Neural cell (in vitro differentiated cells): ENCODE results near the gene PHF21B.

Experiments
- CTCF ChIP-seq: fragments of 450-650 bp; IDR thresholded peaks from 2 replicates; pipeline ENCODE4 v1.5.1; 2014; ENCODE audit warnings: antibody characterized with exemption, mild to moderate bottlenecking, moderate library complexity; ENCODE audit not compliant: poor library complexity, severe bottlenecking
- EP300 ChIP-seq: fragments of 450-650 bp; conservative IDR thresholded peaks from 2 replicates; pipeline ENCODE4 v1.6.1; 2014; ENCODE audit warnings: antibody characterized with exemption, mild to moderate bottlenecking, moderate library complexity; ENCODE audit not compliant: poor library complexity, severe bottlenecking
- EZH2 ChIP-seq: fragments of 200-600, 300-800 bp; shearing (Covaris generic), sonication (generic); IDR thresholded peaks from 2 replicates; pipeline ENCODE4 v1.6.1; 2014; ENCODE audit warnings: antibody characterized with exemption, low read length, borderline replicate concordance, mild to moderate bottlenecking; ENCODE audit not compliant: insufficient read depth, poor library complexity, severe bottlenecking
- POLR2AphosphoS5 ChIP-seq: IDR thresholded peaks from 2 replicates; pipeline ENCODE4 v1.6.1; 2012

DNA sequence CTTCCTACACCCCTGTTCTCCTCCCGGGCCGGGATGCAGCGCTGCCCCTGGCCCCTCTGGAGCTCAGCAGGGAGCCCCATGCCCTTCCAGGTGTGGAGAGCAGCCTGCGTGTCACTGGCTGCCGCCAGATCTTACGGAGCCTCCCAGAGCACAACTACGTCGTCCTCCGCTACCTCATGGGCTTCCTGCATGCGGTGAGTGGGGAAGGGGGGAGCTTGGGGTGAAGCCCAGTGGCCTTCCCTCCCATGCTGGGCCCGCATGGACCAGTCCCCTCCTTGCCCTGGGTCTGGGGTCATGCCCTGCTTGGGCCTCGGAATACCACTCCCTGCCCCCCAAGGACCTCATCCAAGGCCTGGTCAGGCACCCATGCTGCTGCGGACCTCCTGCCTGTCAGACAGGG, 150.2 kb downstream of the PHF21B start:
- TF ChIP-seq CTCF = no peak
- no peak for TF ChIP-seq EP300
- no peak for TF ChIP-seq POLR2AphosphoS5
- no peak for TF ChIP-seq EZH2
